ENCODE data around the gene OR8I2. TPM values are rescaled to one million over a fixed set of nuclear protein-coding genes. Genes with fewer than 3 reads are reported as not detected.

Gene OR8I2
- not detected in 2 replicates for total RNA-seq

DNA sequence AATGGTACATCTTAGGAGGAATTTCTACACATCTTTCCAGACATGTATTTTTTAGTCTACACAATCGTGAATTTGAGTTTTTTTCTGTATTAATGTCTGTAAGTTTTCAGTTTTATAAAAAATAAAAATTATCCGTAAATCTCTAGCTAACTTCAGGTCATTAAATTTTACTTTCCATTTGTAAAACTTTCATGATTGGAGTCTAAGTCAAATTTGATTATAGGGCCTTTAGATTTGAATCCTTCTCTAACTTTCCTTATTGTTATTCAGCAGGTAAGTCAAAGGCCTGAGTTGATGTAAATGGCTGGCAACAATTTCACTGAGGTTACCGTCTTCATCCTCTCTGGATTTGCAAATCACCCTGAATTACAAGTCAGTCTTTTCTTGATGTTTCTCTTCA lies at the start of gene OR8I2:
OR8I2 (plus strand) TSS at position 301 of the 400 bp plus-strand sequence; CDS start at position 301, 0 bp downstream.

DNA sequence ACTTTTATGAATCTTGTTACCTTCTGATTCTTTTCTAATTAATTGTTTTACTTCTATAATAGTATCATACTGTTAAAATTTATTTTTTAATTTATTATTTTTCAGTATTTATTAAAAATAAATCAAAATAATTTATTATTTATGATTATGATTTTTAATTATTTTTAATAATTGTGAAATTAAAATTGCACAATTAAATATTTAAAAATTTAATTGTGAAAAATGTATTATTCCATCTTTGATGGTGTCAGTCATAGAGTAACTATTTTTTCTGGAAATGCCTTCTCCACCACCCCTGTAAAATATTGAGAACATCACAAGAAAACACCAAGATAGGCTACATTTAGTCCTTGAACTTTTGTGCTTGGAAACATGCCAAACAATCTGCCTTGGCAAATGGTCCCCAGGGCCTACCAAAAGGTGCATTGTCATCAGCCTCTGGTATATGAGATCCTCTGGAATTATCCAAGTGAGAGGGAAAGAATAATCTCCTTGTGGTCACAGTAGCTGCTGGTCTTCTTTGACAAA lies 10.2 kb downstream of the OR8I2 start, which contains the start of gene OR8H2:
OR8H2 (plus strand) TSS at position 478 of the 528 bp plus-strand sequence. CDS start 1,356 bp downstream, outside the sequence.

DNA sequence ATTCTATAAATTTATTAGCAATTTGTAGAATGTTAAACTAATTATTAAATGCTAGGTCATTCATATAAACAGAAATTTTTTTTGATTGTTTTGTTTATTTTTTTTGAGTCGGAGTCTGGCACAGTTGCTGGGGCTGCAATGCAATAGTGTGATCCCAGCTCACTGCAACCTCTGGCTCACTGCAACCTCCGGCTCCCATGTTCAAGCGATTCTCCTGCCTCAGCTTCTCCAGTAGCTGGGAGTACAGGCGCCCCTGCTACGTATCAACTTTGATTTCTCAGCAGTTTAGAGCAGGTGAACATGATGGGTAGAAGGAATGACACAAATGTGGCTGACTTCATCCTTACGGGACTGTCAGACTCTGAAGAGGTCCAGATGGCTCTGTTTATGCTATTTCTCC lies 29.0 kb downstream of the OR8I2 start, which contains the start of gene OR8H3:
OR8H3 (plus strand) TSS at position 301 of the 400 bp plus-strand sequence; CDS start at position 301, 0 bp downstream.

DNA sequence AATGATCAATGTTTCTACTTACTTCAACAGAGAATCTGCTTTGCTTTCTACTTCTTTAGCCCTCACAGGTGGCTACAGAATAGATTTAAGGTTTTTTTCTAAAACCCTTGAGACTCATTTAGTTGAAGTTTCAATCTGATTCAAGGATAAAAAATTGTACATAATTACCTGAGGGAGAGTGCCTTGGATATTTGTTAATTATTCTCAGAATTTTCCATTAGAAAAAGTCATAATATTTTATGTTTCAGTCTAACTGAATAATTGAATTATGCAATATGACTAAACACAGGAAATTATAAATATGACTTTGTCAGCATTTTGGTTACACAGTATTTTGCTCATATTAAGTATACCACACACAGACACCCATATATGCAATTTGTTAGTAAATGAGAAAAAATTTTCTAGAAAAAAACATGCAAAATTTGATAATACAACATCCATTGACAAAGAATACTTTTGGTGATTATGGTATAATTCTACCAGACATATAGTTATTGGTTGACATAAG lies 47.1 kb downstream of the OR8I2 start, which contains the start of gene OR8J3:
OR8J3 (minus strand) TSS at position 51 of the 511 bp plus-strand sequence. CDS start 2,483 bp downstream, outside the sequence.

Small RNA genes within 50 kb of the gene (small RNA-seq; reads per million reads assigned to genes)
- gene OR8I4P = not detected

Other genes starting within 250 kb of the OR8I2 start
- gene TRIM51, start 210.0 kb upstream of the OR8I2 start, total RNA-seq = not detected in 2 replicates
- not detected in 2 replicates for gene OR5W2, start 178.7 kb upstream of the OR8I2 start, total RNA-seq
- not detected in 2 replicates for gene OR5I1, start 156.9 kb upstream of the OR8I2 start, total RNA-seq
- not detected in 2 replicates for gene OR10AG1, start 123.4 kb upstream of the OR8I2 start, total RNA-seq
- not detected in 2 replicates for gene OR5F1, start 98.7 kb upstream of the OR8I2 start, total RNA-seq
- not detected in 2 replicates for gene OR5AS1, start 65.7 kb upstream of the OR8I2 start, total RNA-seq
- not detected in 2 replicates for gene OR8H2, start 10.4 kb downstream of the OR8I2 start, total RNA-seq
- not detected in 2 replicates for gene OR8H3, start 29.1 kb downstream of the OR8I2 start, total RNA-seq
- not detected in 2 replicates for gene OR8J3, start 46.9 kb downstream of the OR8I2 start, total RNA-seq
- not detected in 2 replicates for gene OR8K5, start 67.0 kb downstream of the OR8I2 start, total RNA-seq
- gene OR5J2, start 83.3 kb downstream of the OR8I2 start, total RNA-seq = not detected in 2 replicates
- not detected in 2 replicates for gene OR5T2, start 140.9 kb downstream of the OR8I2 start, total RNA-seq
- not detected in 2 replicates for gene OR5T3, start 158.9 kb downstream of the OR8I2 start, total RNA-seq
- not detected in 2 replicates for gene OR5T1, start 180.8 kb downstream of the OR8I2 start, total RNA-seq
- not detected in 2 replicates for gene OR8H1, start 198.9 kb downstream of the OR8I2 start, total RNA-seq
- not detected in 2 replicates for gene OR8K3, start 221.8 kb downstream of the OR8I2 start, total RNA-seq

Data from placental epithelial cell (primary cell).